ENCODE results near the gene HJV. TPM values are rescaled to one million over a fixed set of nuclear protein-coding genes. Genes with fewer than 3 reads are reported as not detected.
A peak's percentile ranks its signal among the peaks of the same experiment; 100 is the strongest.

Gene HJV
- total RNA-seq, 2 donors from 2014 or later, result 73.3 to 153 TPM

- Histone ChIP-seq H3K36me3 (no peaks in the 10 kb centered on the region), H3K4me3 (peak overlapping the region; percentile 36 to 46), H3K9me3 (no peaks in the 10 kb centered on the region), H3K27ac (peak overlapping the region; percentile 72 to 90), H3K27me3 (no peaks in the 10 kb centered on the region), H3K4me1 (peaks cover 0 to 11% of the 10 kb centered on the region in 2 donors)
- TF ChIP-seq CTCF (IDR thresholded peaks at IDR 0.05), result no peak
- DNase-seq (ENCODE audit: low spot score), result no peak
Measured at GRCh38 chr1:146021050-146021445, 487 bp downstream of the HJV start.

- H3K36me3 ChIP-seq, result no peaks in the 10 kb centered on the region
- H3K27me3 ChIP-seq, result no peaks in the 10 kb centered on the region
- H3K4me3 ChIP-seq, result peak overlapping the region; percentile 36 to 46
- peaks cover 0 to 11% of the 10 kb centered on the region in 2 donors for H3K4me1 ChIP-seq
- no peaks in the 10 kb centered on the region for H3K9me3 ChIP-seq
- no peak for DNase-seq (ENCODE audit: low spot score)
- peak in 1 of 2 donors; percentile 20 for TF ChIP-seq CTCF (IDR thresholded peaks at IDR 0.05)
- H3K27ac ChIP-seq, result peak overlapping the region; percentile 72 to 90
Measured at GRCh38 chr1:146020058-146021049, 1.2 kb downstream of the HJV start.

GRCh38 chr1:146019231-146020057 lies 2.1 kb downstream of the HJV start:
- no peak for DNase-seq (ENCODE audit: low spot score)
- Histone ChIP-seq H3K36me3 (no peaks in the 10 kb centered on the region), H3K9me3 (no peaks in the 10 kb centered on the region), H3K27me3 (no peaks in the 10 kb centered on the region), H3K4me1 (peaks cover 0 to 11% of the 10 kb centered on the region in 2 donors), H3K4me3 (peak overlapping the region; percentile 36 to 46), H3K27ac (peak overlapping the region; percentile 72 to 90)
- no peak for TF ChIP-seq CTCF (IDR thresholded peaks at IDR 0.05)

GRCh38 chr1:146016891-146017290 lies 4.6 kb downstream of the HJV start:
- TF ChIP-seq CTCF (IDR thresholded peaks at IDR 0.05), result no peak
- no peaks in the 10 kb centered on the region for H3K9me3 ChIP-seq
- H3K36me3 ChIP-seq, result no peaks in the 10 kb centered on the region
- H3K4me3 ChIP-seq, result no peak overlapping the region
- no peak for DNase-seq (ENCODE audit: low spot score)
- H3K27me3 ChIP-seq, result no peaks in the 10 kb centered on the region
- peaks cover 0 to 11% of the 10 kb centered on the region in 2 donors for H3K4me1 ChIP-seq
- H3K27ac ChIP-seq, result no peak overlapping the region

GRCh38 chr1:146013559-146013922 lies 8.0 kb downstream of the HJV start:
- H3K4me3 ChIP-seq, result no peak overlapping the region
- no peaks in the 10 kb centered on the region for H3K27me3 ChIP-seq
- H3K4me1 ChIP-seq, result no peaks in the 10 kb centered on the region
- no peaks in the 10 kb centered on the region for H3K36me3 ChIP-seq
- no peak for TF ChIP-seq CTCF (IDR thresholded peaks at IDR 0.05)
- H3K9me3 ChIP-seq, result no peaks in the 10 kb centered on the region
- DNase-seq (ENCODE audit: low spot score), result no peak
- no peak overlapping the region for H3K27ac ChIP-seq

All from right atrium auricular region (tissue), 2 donors.